ENCODE data around the gene PRSS16.
"Not testable (repeated sequence)": the region's sequence is repeated elsewhere in the genome, so short reads cannot be mapped to it uniquely, and the experiment has no call there.

Gene PRSS16

GRCh38 chr6:27260369-27260768 is 12.9 kb downstream of the PRSS16 start:
- no peaks in the 10 kb centered on the region for H3F3A ChIP-seq (ENCODE audit: insufficient read depth)
- H4K20me1 ChIP-seq (ENCODE audit: low read depth, low read length) = no peaks in the 10 kb centered on the region
- H3K9me2 ChIP-seq (replicated peaks; ENCODE audit: insufficient read depth, low read length) = no peaks in the 10 kb centered on the region
- TF ChIP-seq EZH2phosphoT487 (conservative IDR thresholded peaks at IDR 0.05; ENCODE audit: low read length) = no peak
- no peaks in the 10 kb centered on the region for H3K27me3 ChIP-seq (ENCODE audit: low read length)
- H3K4me3 ChIP-seq (ENCODE audit: insufficient read depth, low read length, poor library complexity, severe bottlenecking) = no peak overlapping the region
- H3K9ac ChIP-seq (ENCODE audit: low read length) = no peak overlapping the region
- no peaks in the 10 kb centered on the region for H3K9me3 ChIP-seq (ENCODE audit: insufficient read depth, low read length)
- H3K27ac ChIP-seq (ENCODE audit: low read depth, low read length) = no peak overlapping the region
- H2AFZ ChIP-seq (ENCODE audit: low read depth, low read length, severe bottlenecking) = no peak overlapping the region
- no peak overlapping the region for H3K4me2 ChIP-seq (ENCODE audit: low read depth, low read length, poor library complexity, severe bottlenecking)
- H3K79me2 ChIP-seq (ENCODE audit: insufficient read depth, low read length) = no peaks in the 10 kb centered on the region
- no peaks in the 10 kb centered on the region for H3K36me3 ChIP-seq (ENCODE audit: low read length)

GRCh38 chr6:27260836-27261375 is 13.4 kb downstream of the PRSS16 start:
- Histone ChIP-seq H3K36me3 (ENCODE audit: low read length) (no peaks in the 10 kb centered on the region), H4K20me1 (ENCODE audit: low read depth, low read length) (no peaks in the 10 kb centered on the region), H3F3A (ENCODE audit: insufficient read depth) (no peaks in the 10 kb centered on the region), H3K27ac (ENCODE audit: low read depth, low read length) (no peak overlapping the region), H3K9ac (ENCODE audit: low read length) (no peak overlapping the region), H3K79me2 (ENCODE audit: insufficient read depth, low read length) (no peaks in the 10 kb centered on the region), H2AFZ (ENCODE audit: low read depth, low read length, severe bottlenecking) (no peak overlapping the region), H3K4me2 (ENCODE audit: low read depth, low read length, poor library complexity, severe bottlenecking) (no peak overlapping the region), H3K9me2 (replicated peaks; ENCODE audit: insufficient read depth, low read length) (no peaks in the 10 kb centered on the region), H3K9me3 (ENCODE audit: insufficient read depth, low read length) (no peaks in the 10 kb centered on the region), H3K27me3 (ENCODE audit: low read length) (no peaks in the 10 kb centered on the region), H3K4me3 (ENCODE audit: insufficient read depth, low read length, poor library complexity, severe bottlenecking) (no peak overlapping the region)
- no peak for TF ChIP-seq CTCF (IDR thresholded peaks at IDR 0.05; ENCODE audit: insufficient read depth, low read length, poor library complexity, severe bottlenecking)
- TF ChIP-seq EZH2phosphoT487 (conservative IDR thresholded peaks at IDR 0.05; ENCODE audit: low read length) = no peak

GRCh38 chr6:27263886-27264285 is 16.4 kb downstream of the PRSS16 start:
- Histone ChIP-seq H3K27me3 (ENCODE audit: low read length) (no peaks in the 10 kb centered on the region), H4K20me1 (ENCODE audit: low read depth, low read length) (no peaks in the 10 kb centered on the region), H2AFZ (ENCODE audit: low read depth, low read length, severe bottlenecking) (no peak overlapping the region), H3K4me2 (ENCODE audit: low read depth, low read length, poor library complexity, severe bottlenecking) (no peak overlapping the region), H3K9me2 (replicated peaks; ENCODE audit: insufficient read depth, low read length) (no peaks in the 10 kb centered on the region), H3K9ac (ENCODE audit: low read length) (no peak overlapping the region), H3K9me3 (ENCODE audit: insufficient read depth, low read length) (no peaks in the 10 kb centered on the region), H3K27ac (ENCODE audit: low read depth, low read length) (no peak overlapping the region), H3K4me3 (ENCODE audit: insufficient read depth, low read length, poor library complexity, severe bottlenecking) (no peak overlapping the region), H3K79me2 (ENCODE audit: insufficient read depth, low read length) (no peaks in the 10 kb centered on the region), H3K36me3 (ENCODE audit: low read length) (no peaks in the 10 kb centered on the region), H3F3A (ENCODE audit: insufficient read depth) (no peaks in the 10 kb centered on the region)
- TF ChIP-seq EZH2phosphoT487 (conservative IDR thresholded peaks at IDR 0.05; ENCODE audit: low read length) (no peak), CTCF (IDR thresholded peaks at IDR 0.05; ENCODE audit: insufficient read depth, low read length, poor library complexity, severe bottlenecking) (no peak)

- not testable (repeated sequence) for H3F3A ChIP-seq (ENCODE audit: insufficient read depth); H3K9ac ChIP-seq (ENCODE audit: low read length); H3K9me3 ChIP-seq (ENCODE audit: insufficient read depth, low read length); H3K79me2 ChIP-seq (ENCODE audit: insufficient read depth, low read length); H3K27me3 ChIP-seq (ENCODE audit: low read length); H3K9me2 ChIP-seq (replicated peaks; ENCODE audit: insufficient read depth, low read length); H2AFZ ChIP-seq (ENCODE audit: low read depth, low read length, severe bottlenecking); H3K4me3 ChIP-seq (ENCODE audit: insufficient read depth, low read length, poor library complexity, severe bottlenecking); H3K4me2 ChIP-seq (ENCODE audit: low read depth, low read length, poor library complexity, severe bottlenecking); H3K36me3 ChIP-seq (ENCODE audit: low read length); H4K20me1 ChIP-seq (ENCODE audit: low read depth, low read length); H3K27ac ChIP-seq (ENCODE audit: low read depth, low read length)
These were observed 19.5 kb downstream of the PRSS16 start for GRCh38 chr6:27267003-27267402.
